Sigmoid colon (tissue), 4 donors: ENCODE results near the gene MVB12B.

Experiments
- CTCF ChIP-seq, 4 experiments: fragments of 450-650 bp in 3 of 4; fragments of 200-600 bp in 1 of 4; IDR thresholded peaks; one replicate each; pipeline ENCODE4 v1.5.1; 2016 to 2019; ENCODE audit warnings: antibody characterized with exemption in 4 of 4, mild to moderate bottlenecking in 3 of 4, moderate library complexity in 2 of 4
- EP300 ChIP-seq, 4 donors: sonication (generic); formaldehyde crosslinking; IDR thresholded peaks; one replicate each; pipeline ENCODE4 v1.6.1; 2017; ENCODE audit warnings: antibody characterized with exemption in 4 of 4
- POLR2AphosphoS5 ChIP-seq, 4 donors: sonication (generic); formaldehyde crosslinking; IDR thresholded peaks; one replicate each; pipeline ENCODE4 v1.6.1; 2017; ENCODE audit warnings: antibody characterized with exemption in 4 of 4

- no peak for TF ChIP-seq CTCF (IDR thresholded peaks at IDR 0.05)
- no peak for TF ChIP-seq EP300 (IDR thresholded peaks at IDR 0.05)
- no peak for TF ChIP-seq POLR2AphosphoS5 (IDR thresholded peaks at IDR 0.05)
Observed at GRCh38 chr9:126302730-126303129, 23.9 kb upstream of the MVB12B start.
